Subcutaneous adipose tissue (tissue), 4 donors: Measurements from ENCODE around the gene NLRP5. TPM values are rescaled to one million over a fixed set of nuclear protein-coding genes. Genes with fewer than 3 reads are reported as not detected.

Experiments
- total RNA-seq, 4 donors: library from RNA; depleted of rRNA; stranded (reverse); fragments of >200 nt; gene quantifications; one replicate each; pipeline ENCODE4 v1.1.0, GENCODE V29; 2016
- TF ChIP-seq, protein P1 (sequence below): fragments of 450-650 bp; IDR thresholded peaks from one replicate; pipeline ENCODE4 v1.5.1; 2016; ENCODE audit warnings: low read depth, mild to moderate bottlenecking, control low read depth, antibody characterized with exemption, moderate library complexity

Gene NLRP5
- total RNA-seq, 4 donors from 2014 or later, result not detected

DNA sequence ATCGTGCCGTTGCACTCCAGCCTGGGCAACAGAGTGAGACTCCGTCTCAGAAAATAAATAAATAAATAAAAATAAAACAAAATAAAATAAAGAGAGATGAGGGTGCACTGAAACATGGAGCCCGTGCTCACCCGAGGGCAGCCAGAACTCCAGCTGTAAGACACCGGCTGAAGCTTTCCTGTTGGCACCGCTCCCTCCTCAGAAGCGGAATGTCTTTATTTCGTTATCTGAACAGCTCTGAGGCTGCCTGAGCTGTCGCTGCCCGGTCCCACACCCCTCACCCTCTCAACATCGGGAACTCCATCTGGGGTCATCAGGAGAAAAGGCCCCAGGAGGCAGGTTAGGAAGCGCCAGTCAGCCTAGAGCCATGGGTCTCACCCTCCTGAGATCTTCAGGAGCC lies 110.1 kb downstream of the NLRP5 start:
- TF ChIP-seq, protein P1, sequence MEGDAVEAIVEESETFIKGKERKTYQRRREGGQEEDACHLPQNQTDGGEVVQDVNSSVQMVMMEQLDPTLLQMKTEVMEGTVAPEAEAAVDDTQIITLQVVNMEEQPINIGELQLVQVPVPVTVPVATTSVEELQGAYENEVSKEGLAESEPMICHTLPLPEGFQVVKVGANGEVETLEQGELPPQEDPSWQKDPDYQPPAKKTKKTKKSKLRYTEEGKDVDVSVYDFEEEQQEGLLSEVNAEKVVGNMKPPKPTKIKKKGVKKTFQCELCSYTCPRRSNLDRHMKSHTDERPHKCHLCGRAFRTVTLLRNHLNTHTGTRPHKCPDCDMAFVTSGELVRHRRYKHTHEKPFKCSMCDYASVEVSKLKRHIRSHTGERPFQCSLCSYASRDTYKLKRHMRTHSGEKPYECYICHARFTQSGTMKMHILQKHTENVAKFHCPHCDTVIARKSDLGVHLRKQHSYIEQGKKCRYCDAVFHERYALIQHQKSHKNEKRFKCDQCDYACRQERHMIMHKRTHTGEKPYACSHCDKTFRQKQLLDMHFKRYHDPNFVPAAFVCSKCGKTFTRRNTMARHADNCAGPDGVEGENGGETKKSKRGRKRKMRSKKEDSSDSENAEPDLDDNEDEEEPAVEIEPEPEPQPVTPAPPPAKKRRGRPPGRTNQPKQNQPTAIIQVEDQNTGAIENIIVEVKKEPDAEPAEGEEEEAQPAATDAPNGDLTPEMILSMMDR, result no peak

DNA sequence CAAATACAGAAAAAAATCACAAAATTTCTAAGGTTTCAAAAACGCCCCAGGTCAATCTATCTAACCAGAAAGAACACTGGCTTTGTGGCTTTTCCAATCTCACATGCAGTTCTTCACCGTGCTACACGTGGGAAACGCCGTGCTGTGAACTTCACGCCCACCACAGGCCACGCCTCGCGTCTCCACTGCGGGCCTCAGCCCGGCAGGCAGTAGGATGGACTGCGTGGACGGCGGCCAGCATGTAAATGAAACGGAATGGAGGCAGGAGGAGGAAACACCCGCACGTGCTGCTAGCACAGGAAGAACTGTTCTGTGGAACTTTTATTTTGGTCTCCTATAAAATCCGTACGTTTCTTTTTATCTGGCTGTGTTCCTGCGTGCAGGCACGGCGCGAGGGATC lies 110.7 kb downstream of the NLRP5 start:
- TF ChIP-seq, protein P1, result no peak

DNA sequence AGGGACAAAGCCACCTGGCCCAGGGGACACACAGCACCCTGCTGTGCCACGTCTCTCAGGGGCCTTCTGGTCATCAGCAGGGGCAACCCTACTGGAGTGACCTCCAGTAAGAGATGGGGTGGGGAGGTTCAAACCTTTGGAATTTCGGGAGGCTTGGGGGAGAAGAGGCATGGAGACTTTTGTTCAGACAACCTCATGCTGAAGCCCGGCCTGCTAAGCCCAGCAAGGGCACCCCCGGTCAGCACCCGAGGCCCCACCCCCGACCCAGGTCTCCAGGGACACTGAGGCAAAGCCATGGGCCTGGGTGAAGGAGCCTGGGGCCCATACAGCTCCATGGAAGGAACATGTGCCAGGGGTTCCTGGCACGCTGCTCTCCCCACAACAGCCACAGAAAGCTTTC lies 111.2 kb downstream of the NLRP5 start:
- TF ChIP-seq, protein P1, result no peak

DNA sequence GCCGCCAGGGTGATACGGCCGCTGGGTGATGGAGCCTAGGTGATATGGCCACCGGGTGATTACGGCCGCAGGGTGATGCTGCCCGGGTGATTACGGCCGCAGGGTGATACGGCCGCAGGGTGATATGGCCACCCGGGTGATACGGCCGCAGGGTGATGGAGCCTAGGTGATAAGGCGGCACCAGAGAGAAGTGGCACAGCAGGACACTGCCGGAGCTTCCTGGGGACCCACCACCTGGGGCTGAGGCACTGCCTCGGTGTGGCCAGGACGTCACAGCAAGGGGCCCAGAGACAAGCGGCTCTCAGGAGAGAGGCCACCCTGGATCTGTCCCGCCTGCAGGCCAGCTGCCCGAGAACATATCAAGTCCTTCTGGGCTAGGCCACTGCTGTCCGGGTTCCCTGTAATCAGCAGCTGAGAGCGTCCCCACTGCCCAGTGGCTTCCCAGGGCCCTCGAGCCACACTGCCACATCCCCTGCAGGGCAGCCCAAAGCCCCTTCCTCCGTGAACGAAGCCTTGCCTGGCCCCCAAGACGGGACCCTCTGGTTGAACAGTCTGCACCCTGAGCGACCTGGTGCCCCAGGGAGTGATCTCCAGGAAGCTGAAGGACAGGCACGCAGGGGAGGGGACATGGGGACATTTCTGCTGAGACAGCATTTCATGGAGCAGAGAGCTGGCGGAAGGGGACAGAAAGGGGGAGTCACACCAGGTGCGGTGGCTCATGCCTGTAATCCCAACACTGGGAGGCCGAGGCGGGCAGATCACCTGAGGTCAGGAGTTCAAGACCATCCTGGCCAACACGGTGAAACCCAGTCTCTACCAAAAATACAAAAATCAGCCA lies 112.4 kb downstream of the NLRP5 start:
- TF ChIP-seq, protein P1, result no peak

DNA sequence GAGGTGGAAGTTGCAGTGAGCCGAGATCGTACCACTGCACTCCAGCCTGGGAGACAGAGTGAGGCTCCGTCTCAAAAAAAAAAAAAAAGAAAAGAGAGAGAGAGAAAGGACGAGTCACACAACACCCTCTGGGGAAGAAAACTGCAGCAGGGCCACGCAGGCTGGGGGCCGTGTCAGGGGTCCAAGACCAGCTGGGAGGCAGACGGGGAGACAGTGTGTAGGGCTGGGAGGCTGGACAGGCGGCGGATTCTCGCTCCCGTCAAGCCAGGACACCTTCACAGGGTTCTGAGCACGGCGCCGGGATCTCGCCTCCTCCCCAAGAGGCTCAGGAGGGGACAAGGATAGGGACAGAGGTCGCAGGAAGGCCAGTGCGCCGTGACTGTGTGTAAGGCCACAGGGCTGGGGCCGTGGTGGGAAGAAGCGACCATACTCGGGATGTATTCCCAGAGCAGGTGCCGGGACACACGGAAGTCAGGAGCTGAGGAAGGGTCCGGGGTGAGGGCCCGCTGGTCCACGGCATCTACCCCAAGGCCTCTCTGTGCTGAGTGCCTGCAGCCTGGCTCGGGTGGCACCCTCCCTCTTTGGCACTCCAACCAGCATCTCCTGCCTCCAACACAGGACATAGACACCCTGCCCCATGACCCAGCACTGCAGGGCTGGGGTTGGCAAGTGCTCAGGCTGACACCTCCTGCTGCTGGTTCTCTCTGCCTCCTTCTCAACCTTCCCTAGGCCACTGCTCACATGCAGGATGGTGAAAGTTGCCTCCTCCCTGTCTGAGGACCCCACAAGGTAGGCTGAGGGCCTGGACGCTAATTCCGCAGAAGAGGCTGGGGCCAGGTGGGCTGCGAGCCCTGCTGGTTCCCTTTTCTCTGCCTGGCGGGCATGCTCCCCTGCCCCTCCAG lies 113.3 kb downstream of the NLRP5 start:
- TF ChIP-seq, protein P1, result no peak

DNA sequence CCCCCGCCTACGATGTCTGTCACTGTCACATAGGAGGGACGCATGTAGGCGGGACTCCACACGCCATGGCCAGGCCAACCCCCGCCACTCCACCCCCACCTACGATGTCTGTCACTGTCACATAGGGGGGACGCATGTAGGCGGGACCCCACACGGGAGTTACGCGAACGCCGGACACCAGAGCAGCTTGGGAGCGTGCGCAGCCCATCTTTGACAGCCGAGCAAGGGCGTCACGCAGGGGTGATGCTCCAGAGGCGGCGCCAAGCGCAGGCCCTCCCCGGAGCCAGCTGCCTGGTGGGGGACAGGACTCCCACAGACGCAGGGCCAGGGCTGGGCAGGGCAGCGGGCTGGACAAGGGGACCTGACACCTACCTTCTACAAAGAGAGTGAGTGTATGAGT lies 114.5 kb downstream of the NLRP5 start:
- TF ChIP-seq, protein P1, result no peak

DNA sequence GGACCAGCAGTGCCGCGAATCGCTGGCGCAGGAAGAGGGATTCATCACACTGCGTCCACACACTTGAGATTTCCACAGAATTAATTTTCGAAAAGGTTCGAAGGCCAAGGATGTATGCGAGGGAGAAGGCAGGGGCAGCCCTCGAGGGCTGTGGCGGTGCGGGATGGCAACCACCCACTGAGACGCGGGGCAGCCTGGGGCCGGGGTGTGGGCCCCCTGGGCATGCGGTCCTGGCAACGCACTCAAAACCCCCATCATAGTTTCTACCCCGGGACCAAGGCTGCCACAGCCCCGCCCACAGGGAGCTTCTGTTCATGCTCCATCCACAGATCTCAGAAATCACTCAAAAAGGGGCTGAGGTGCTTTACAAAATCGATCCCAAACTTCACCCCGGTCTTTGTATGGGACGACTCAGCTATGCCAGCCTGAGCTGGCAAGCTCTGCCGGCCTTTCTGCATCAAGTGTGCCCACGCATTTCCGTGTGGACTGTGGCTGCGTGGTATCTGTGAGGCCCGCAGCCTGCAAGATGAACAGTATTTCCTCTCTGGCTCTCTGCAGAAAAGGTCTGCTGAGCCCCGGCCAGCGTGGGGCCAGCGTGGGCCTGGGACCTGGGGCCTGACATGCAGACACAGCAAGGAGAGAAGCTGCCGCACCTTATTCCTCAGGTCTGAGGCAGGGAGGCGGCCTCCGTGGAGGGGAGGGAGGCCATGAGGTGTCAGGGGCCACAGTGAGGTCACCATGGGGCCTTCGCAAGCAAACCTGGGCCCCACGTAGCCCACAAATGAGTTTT lies 115.4 kb downstream of the NLRP5 start:
- TF ChIP-seq, protein P1, result no peak
